Progenitor cell of endocrine pancreas (in vitro differentiated cells): Measurements from ENCODE around the gene DUSP19. TPM values are rescaled to one million over a fixed set of nuclear protein-coding genes. Genes with fewer than 3 reads are reported as not detected.

Source experiments
- DNase-seq: peaks from one replicate; pipeline ENCODE4 v3.0.0; 2021; ENCODE audit warnings: low spot score; ENCODE audit not compliant: unreplicated experiment
- H3K27ac Mint-ChIP-seq: 2 replicates; pipeline ENCODE4 v1.8.0; 2021; ENCODE audit warnings: mild to moderate bottlenecking, moderate library complexity, mixed read lengths
- H3K27me3 Mint-ChIP-seq: 2 replicates; pipeline ENCODE4 v1.8.0; 2021; ENCODE audit warnings: mixed read lengths
- H3K36me3 Mint-ChIP-seq: 2 replicates; pipeline ENCODE4 v1.8.0; 2022; ENCODE audit warnings: mixed read lengths; ENCODE audit not compliant: insufficient read depth
- H3K4me1 Mint-ChIP-seq: 2 replicates; pipeline ENCODE4 v1.8.0; 2021; ENCODE audit warnings: low read depth, mixed read lengths
- H3K4me3 Mint-ChIP-seq: 2 replicates; pipeline ENCODE4 v1.8.0; 2021; ENCODE audit warnings: low read depth, mild to moderate bottlenecking, moderate library complexity, mixed read lengths
- H3K9me3 Mint-ChIP-seq: 2 replicates; pipeline ENCODE4 v1.8.0; 2021; ENCODE audit warnings: low read depth, mixed read lengths
- CTCF ChIP-seq: fragments of 200-600 bp; sonication (generic); IDR thresholded peaks from one replicate; pipeline ENCODE4 v1.5.0; 2021; ENCODE audit warnings: antibody characterized with exemption, mild to moderate bottlenecking; ENCODE audit not compliant: unreplicated experiment
- total RNA-seq: library from RNA; stranded (reverse); gene quantifications from 2 replicates; pipeline ENCODE4 v1.2.1, GENCODE V29; 2021

Gene DUSP19
- total RNA-seq, 1 donor from 2014 or later: 1.9 TPM

DNA sequence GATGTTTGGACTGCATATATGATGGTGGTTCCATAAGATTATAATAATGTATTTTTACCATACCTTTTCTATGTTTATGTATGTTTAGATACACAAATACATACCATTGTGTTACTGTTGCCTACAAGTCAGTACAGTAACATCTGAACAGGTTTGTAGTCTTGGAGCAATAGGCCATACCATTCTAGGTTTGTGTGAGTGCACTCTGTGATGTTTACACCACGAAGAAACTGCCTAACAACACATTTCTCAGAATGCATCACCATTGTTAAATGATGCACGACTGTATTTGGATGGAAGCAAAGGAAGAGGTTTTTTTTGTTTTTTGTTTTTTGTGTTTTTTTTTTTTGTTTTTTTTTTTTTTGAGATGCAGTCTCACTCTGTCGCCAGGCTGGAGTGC lies 9.5 kb downstream of the DUSP19 start:
- Mint-ChIP-seq H3K36me3 (no peaks in the 10 kb centered on the region), H3K27me3 (no peaks in the 10 kb centered on the region), H3K9me3 (no peaks in the 10 kb centered on the region), H3K27ac (no peak overlapping the region), H3K4me3 (no peak overlapping the region), H3K4me1 (no peaks in the 10 kb centered on the region)
- DNase-seq: no peak
- no peak for TF ChIP-seq CTCF

DNA sequence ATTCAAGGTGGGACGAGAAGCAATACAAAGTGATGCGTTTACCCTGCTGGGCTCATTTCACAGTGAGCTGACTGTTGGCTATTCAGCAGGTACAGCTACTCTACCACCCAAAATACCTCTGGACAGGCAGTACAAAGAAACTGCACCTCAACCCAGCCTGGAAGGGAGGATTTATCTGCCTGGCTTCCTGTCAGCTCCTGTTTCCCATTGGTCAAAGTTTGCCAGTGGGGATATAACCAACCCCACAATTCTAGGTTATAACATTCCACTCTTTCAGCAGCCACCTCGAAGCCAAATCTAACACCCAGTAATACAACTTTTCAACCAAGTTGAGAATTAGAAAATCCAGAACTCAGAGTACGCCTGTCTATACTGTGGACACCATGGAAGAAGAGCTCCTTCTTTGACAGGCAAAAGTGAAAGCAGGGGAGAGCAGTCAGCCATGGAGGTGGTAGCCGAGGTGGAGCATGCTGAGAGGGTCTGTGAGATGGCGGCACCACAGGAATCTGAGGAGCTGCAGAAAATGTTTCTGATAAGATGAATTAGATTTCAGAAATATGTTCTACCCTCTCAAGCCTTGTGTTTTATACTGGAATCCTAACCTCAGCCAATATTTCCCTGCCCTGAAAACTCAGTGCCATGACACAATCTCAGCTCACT lies 10.8 kb downstream of the DUSP19 start:
- DNase-seq: no peak
- no peak overlapping the region for H3K4me3 Mint-ChIP-seq
- H3K36me3 Mint-ChIP-seq: no peaks in the 10 kb centered on the region
- TF ChIP-seq CTCF: no peak
- no peak overlapping the region for H3K27ac Mint-ChIP-seq
- no peaks in the 10 kb centered on the region for H3K9me3 Mint-ChIP-seq
- no peaks in the 10 kb centered on the region for H3K4me1 Mint-ChIP-seq
- H3K27me3 Mint-ChIP-seq: no peaks in the 10 kb centered on the region

GRCh38 chr2:183091318-183091953 lies 12.9 kb downstream of the DUSP19 start:
- no peaks in the 10 kb centered on the region for H3K27me3 Mint-ChIP-seq
- no peak for TF ChIP-seq CTCF
- H3K4me1 Mint-ChIP-seq: peaks cover 1% of the 10 kb centered on the region
- no peak overlapping the region for H3K4me3 Mint-ChIP-seq
- DNase-seq: no peak
- H3K36me3 Mint-ChIP-seq: no peaks in the 10 kb centered on the region
- H3K27ac Mint-ChIP-seq: no peak overlapping the region
- no peaks in the 10 kb centered on the region for H3K9me3 Mint-ChIP-seq

- Mint-ChIP-seq H3K4me3 (no peak overlapping the region), H3K4me1 (peaks cover 1% of the 10 kb centered on the region), H3K36me3 (no peaks in the 10 kb centered on the region), H3K27ac (no peak overlapping the region), H3K27me3 (no peaks in the 10 kb centered on the region), H3K9me3 (no peaks in the 10 kb centered on the region)
- no peak for DNase-seq
- no peak for TF ChIP-seq CTCF
Observed at GRCh38 chr2:183091954-183092345, 13.4 kb downstream of the DUSP19 start.

DNA sequence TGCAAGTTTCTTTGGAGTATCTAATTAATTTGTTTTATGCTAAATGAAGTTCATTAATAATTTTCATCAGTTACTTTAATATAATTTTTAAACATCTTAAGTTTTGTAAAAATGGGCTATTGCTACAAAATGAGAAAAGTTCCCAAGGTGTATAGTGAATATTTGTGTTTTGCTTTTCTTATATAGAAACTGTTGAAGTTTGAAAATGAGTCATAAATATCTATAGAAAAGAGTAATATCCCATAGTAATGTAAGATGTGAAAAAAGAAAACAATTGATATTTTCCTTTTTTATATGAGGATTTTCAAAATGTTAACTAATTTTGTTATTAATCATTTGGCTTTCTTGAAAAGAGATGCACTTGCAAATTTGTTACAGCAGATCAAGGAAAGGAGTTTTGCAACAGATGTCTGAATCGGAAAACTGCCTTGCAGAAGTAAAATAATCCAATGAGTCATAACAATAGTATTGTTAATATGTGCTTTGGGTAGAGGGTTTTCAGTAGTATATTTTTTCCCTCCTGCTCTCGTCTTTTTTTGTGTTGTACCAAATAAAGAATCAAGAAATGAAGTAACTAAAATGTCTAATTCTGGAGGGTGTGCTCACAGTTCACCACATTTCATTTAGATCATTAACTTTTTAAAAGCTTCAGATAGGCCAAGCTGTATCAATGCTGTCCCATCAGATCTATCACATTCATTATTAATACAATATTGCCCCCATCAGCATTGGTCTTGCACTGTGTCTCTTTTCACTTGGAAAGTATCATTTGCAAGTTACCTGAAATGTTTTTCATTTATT lies 15.5 kb downstream of the DUSP19 start:
- Mint-ChIP-seq H3K36me3 (no peaks in the 10 kb centered on the region), H3K27me3 (no peaks in the 10 kb centered on the region), H3K9me3 (no peaks in the 10 kb centered on the region), H3K27ac (no peak overlapping the region), H3K4me1 (peaks cover 1% of the 10 kb centered on the region), H3K4me3 (no peak overlapping the region)
- TF ChIP-seq CTCF: no peak
- DNase-seq: no peak
